GM23248 (cell line): ENCODE results near the gene MAP3K1. TPM values are rescaled to one million over a fixed set of nuclear protein-coding genes. Genes with fewer than 3 reads are reported as not detected.
A peak's percentile ranks its signal among the peaks of the same experiment; 100 is the strongest.

Experiments used
- DNase-seq: peaks from one replicate; pipeline ENCODE4 v3.0.0-alpha.2; 2015
- H2AFZ ChIP-seq: fragments of 200-600 bp; sonication (generic); 2 replicates; pipeline ENCODE4 v1.6.1; 2016; ENCODE audit warnings: antibody characterized with exemption
- H3F3A ChIP-seq: fragments of 200-600 bp; sonication (generic); 2 replicates; pipeline ENCODE4 v1.6.1; 2016; ENCODE audit warnings: mild to moderate bottlenecking, antibody characterized with exemption, mixed run types; ENCODE audit not compliant: insufficient read depth
- H3K27ac ChIP-seq: fragments of 200-600 bp; sonication (generic); 2 replicates; pipeline ENCODE4 v1.5.1; 2016; ENCODE audit warnings: mild to moderate bottlenecking
- H3K27me3 ChIP-seq: fragments of 200-600 bp; sonication (generic); replicated peaks from 2 replicates; pipeline ENCODE4 v1.6.1; 2016; ENCODE audit warnings: mild to moderate bottlenecking; ENCODE audit not compliant: insufficient read depth
- H3K36me3 ChIP-seq: fragments of 200-600 bp; sonication (generic); 2 replicates; pipeline ENCODE4 v1.6.1; 2016; ENCODE audit warnings: low read depth, mild to moderate bottlenecking
- H3K4me1 ChIP-seq: fragments of 200-600 bp; sonication (generic); 2 replicates; pipeline ENCODE4 v1.6.1; 2016; ENCODE audit warnings: mild to moderate bottlenecking; ENCODE audit not compliant: insufficient read depth
- H3K4me2 ChIP-seq: fragments of 200-600 bp; sonication (generic); one replicate; pipeline ENCODE4 v1.6.1; 2016; ENCODE audit warnings: mild to moderate bottlenecking; ENCODE audit not compliant: unreplicated experiment
- H3K4me3 ChIP-seq: fragments of 200-600 bp; sonication (generic); 2 replicates; pipeline ENCODE4 v1.5.1; 2016; ENCODE audit warnings: mild to moderate bottlenecking
- H3K79me2 ChIP-seq: fragments of 200-600 bp; sonication (generic); 2 replicates; pipeline ENCODE4 v1.6.1; 2016; ENCODE audit warnings: mild to moderate bottlenecking; ENCODE audit not compliant: insufficient read depth
- H3K9ac ChIP-seq: fragments of 200-600 bp; sonication (generic); 2 replicates; pipeline ENCODE4 v1.6.1; 2016; ENCODE audit warnings: mild to moderate bottlenecking
- H3K9me2 ChIP-seq: fragments of 200-600 bp; sonication (generic); 2 replicates; pipeline ENCODE4 v1.6.1; 2016; ENCODE audit warnings: mixed run types, mild to moderate bottlenecking, moderate library complexity; ENCODE audit not compliant: insufficient read depth
- H3K9me3 ChIP-seq: fragments of 200-600 bp; sonication (generic); one replicate; pipeline ENCODE4 v1.6.1; 2017; ENCODE audit warnings: low read depth
- H4K20me1 ChIP-seq: fragments of 200-600 bp; sonication (generic); 2 replicates; pipeline ENCODE4 v1.6.0; 2016; ENCODE audit not compliant: insufficient read depth
- EZH2 ChIP-seq: fragments of 200-600 bp; sonication (generic); IDR thresholded peaks from 2 replicates; pipeline ENCODE4 v1.6.1; 2018; ENCODE audit warnings: antibody characterized with exemption, mild to moderate bottlenecking; ENCODE audit not compliant: insufficient read depth, poor library complexity, severe bottlenecking
- EZH2phosphoT487 ChIP-seq: fragments of 200-600 bp; sonication (generic); IDR thresholded peaks from 2 replicates; pipeline ENCODE4 v1.6.1; 2018; ENCODE audit warnings: antibody characterized with exemption, moderate library complexity, mild to moderate bottlenecking, low read depth; ENCODE audit not compliant: insufficient read depth
- WGBS, 2 experiments: methylation state at CpG; one replicate each; pipeline ENCODE4 v1.1.6; 2015 to 2017; ENCODE audit warnings: low lambda C conversion rate in 2 of 2, low coverage in 1 of 2; ENCODE audit errors: missing lambda C conversion rate in 2 of 2; 5-methylcytosine and 5-hydroxymethylcytosine counted together
- in situ Hi-C: fragments of 300-500 bp; cut with MboI; formaldehyde crosslinking; loops from 2 replicates; pipeline ENCODE4 v1.15.0; 2020
- polyA plus RNA-seq: library from polyadenylated mRNA; unstranded; fragments of >200 nt; fragmentation: Nextera tagmentation; extraction: Ambion mirVana; gene quantifications from 2 replicates; pipeline ENCODE4 v1.2.1, GENCODE V29; 2016
- total RNA-seq: library from RNA; depleted of rRNA; stranded (reverse); fragments of >200 nt; shearing (Covaris generic); gene quantifications from 2 replicates; pipeline ENCODE4 v1.2.3, GENCODE V29; 2014

The MAP3K1 gene
- total and polyA plus RNA-seq, 2 experiments from 2014 or later, result 1.8 to 4.6 TPM

DNA sequence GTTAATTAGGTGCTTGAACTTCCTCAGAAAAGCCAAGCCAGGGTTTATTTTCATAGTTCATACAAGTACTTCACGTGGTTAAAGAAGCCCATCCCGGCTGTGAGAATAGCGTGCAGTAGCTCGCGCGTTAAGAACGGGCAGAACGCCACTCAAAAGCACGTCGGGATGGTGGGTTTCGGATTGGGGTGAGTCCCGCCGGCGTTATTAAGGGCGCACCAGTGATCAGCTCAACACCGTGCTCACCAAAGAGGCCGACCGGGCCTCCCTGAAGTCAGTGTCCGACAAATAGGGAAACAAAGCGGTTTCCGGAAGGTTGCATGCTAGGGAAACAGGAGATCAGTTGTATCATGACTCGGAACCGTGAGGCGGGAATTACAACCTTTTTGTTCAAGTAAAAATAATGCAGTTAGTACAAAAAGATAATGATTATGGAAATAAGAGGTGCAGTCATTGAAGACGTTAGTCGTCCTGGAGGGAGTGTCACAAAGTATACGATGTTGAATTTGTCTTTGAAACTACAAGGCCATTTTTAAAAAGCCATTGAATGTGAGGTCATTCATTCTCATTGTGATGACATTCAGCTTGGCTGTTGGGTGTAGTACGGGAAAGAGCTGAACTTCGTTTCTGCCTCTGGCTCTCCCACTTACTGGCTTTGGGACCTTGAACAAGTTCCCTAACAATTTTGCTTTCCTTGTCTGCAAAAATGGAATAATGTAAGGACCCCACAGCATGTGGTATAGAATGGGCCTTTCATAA is 95.0 kb downstream of the MAP3K1 start:
- Histone ChIP-seq H2AFZ (peak overlapping the region; percentile 97), H3K9me2 (no peaks in the 10 kb centered on the region), H3K9ac (peak overlapping the region; percentile 95), H3K4me2 (peak overlapping the region; percentile 86), H3K4me1 (peaks cover 5% of the 10 kb centered on the region; the same call in 1 of the 2 replicates), H3K79me2 (no peaks in the 10 kb centered on the region), H3K9me3 (no peaks in the 10 kb centered on the region), H3K27me3 (0 out of 2 replicates have a peak, but pooled peaks cover 6% of the 10 kb centered on the region), H3K27ac (peak overlapping the region; percentile 95), H3F3A (peaks cover 23% of the 10 kb centered on the region), H4K20me1 (no peaks in the 10 kb centered on the region), H3K4me3 (peak overlapping the region; percentile 85), H3K36me3 (no peaks in the 10 kb centered on the region)
- peak; percentile 81 for DNase-seq
- 8 to 9% methylated on average over 29 of the region's 29 CpGs for WGBS, 2 experiments
- in situ Hi-C loops, result loop anchor here (25.0 kb wide), 1 partner anchor 1552 kb away; the partner anchor contains the start of gene PLK2
- TF ChIP-seq EZH2, result no peak
- TF ChIP-seq EZH2phosphoT487, result no peak

GRCh38 chr5:56913766-56914165 is 98.4 kb downstream of the MAP3K1 start:
- no peak overlapping the region for H3K4me2 ChIP-seq
- no peak overlapping the region for H3K27ac ChIP-seq
- no peaks in the 10 kb centered on the region for H4K20me1 ChIP-seq
- no peaks in the 10 kb centered on the region for H3K27me3 ChIP-seq
- no peak for TF ChIP-seq EZH2phosphoT487
- no peak for TF ChIP-seq EZH2
- H3K9me2 ChIP-seq, result no peaks in the 10 kb centered on the region
- WGBS, 2 experiments, result 95 to 100% methylated on average over 3 of the region's 3 CpGs
- H3K4me3 ChIP-seq, result no peak overlapping the region
- H3K9me3 ChIP-seq, result no peaks in the 10 kb centered on the region
- H3K36me3 ChIP-seq, result no peaks in the 10 kb centered on the region
- H3F3A ChIP-seq, result peaks cover 24% of the 10 kb centered on the region
- no peaks in the 10 kb centered on the region for H3K79me2 ChIP-seq
- no peak overlapping the region for H3K9ac ChIP-seq
- peaks cover 5% of the 10 kb centered on the region; the same call in 1 of the 2 replicates for H3K4me1 ChIP-seq
- DNase-seq, result no peak
- no peak overlapping the region for H2AFZ ChIP-seq
- in situ Hi-C loops, result loop anchor here (25.0 kb wide), 1 partner anchor 1549 kb away; the partner anchor contains the start of gene PLK2

DNA sequence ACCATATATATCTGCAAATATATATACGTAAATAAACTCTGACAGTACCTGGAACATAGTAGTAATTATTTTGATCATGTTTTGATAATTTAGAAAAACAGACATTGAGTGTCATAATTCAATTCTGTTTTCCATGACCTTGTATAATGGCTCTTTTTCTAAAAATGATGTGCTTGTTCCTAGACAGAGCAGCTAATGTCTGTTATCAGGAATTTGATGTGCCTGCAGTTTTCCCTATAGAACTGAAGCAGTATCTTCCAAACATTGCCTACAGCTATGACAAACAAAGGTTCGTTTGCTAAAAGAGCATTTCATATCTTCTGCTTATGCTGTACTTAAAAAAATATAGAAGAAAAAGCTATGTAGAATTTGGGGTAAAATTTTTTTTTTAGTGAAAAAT is 99.3 kb downstream of the MAP3K1 start:
- no peak for TF ChIP-seq EZH2
- no peak for TF ChIP-seq EZH2phosphoT487
- Histone ChIP-seq H3K36me3 (0 out of 2 replicates have a peak, but pooled peaks cover 5% of the 10 kb centered on the region), H3K4me3 (no peak overlapping the region), H3K4me2 (no peak overlapping the region), H3F3A (peaks cover 22% of the 10 kb centered on the region), H2AFZ (no peak overlapping the region), H3K9me3 (no peaks in the 10 kb centered on the region), H3K27ac (no peak overlapping the region), H3K79me2 (no peaks in the 10 kb centered on the region), H3K9ac (no peak overlapping the region), H3K4me1 (peaks cover 5% of the 10 kb centered on the region; the same call in 1 of the 2 replicates), H4K20me1 (no peaks in the 10 kb centered on the region), H3K27me3 (no peaks in the 10 kb centered on the region), H3K9me2 (no peaks in the 10 kb centered on the region)
- WGBS, 2 experiments, result 93 to 95% methylated on average over 2 of the region's 2 CpGs
- in situ Hi-C loops, result loop anchor here (25.0 kb wide), 1 partner anchor 1548 kb away; the partner anchor contains the start of gene PLK2
- no peak for DNase-seq

DNA sequence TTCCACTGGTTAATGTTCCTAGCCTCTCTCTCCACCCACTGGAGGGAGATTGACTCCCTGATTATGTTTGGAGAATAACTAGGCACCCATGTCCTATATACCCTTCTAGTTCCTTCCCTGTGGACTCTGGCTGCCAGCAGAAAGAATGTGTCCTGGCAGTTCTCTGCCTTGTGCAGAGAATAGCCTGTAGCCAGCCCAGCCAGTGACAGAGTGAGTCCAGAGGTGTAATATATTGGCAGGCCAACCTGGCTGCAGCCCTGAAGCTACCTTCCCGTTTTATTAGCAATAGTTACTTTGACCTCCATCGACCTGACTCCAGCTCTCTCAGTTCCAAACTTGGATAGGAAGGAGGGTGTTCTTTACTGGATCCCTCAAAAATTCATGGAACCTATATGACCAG is 102.2 kb downstream of the MAP3K1 start:
- Histone ChIP-seq H3K4me3 (no peak overlapping the region), H3K4me2 (no peak overlapping the region), H3K4me1 (no peaks in the 10 kb centered on the region), H4K20me1 (no peaks in the 10 kb centered on the region), H3K79me2 (no peaks in the 10 kb centered on the region; the same call in 1 of the 2 replicates), H3K27me3 (no peaks in the 10 kb centered on the region), H3K9ac (no peak overlapping the region), H3K9me2 (no peaks in the 10 kb centered on the region), H3F3A (peaks cover 9% of the 10 kb centered on the region; the same call in 1 of the 2 replicates), H3K9me3 (no peaks in the 10 kb centered on the region), H3K27ac (no peak overlapping the region), H2AFZ (no peak overlapping the region), H3K36me3 (peaks cover 27% of the 10 kb centered on the region)
- no peak for TF ChIP-seq EZH2phosphoT487
- TF ChIP-seq EZH2, result no peak
- DNase-seq, result no peak
- WGBS, 2 experiments, result 82 to 92% methylated on average over 2 of the region's 2 CpGs
- in situ Hi-C loops, result loop anchor here (25.0 kb wide), 1 partner anchor 1545 kb away; the partner anchor contains the start of gene PLK2
